CD4-positive, alpha-beta T cell treated with Interleukin-15 for 1 hour (primary cell): Measurements from ENCODE around the gene BANF2.
"Not testable (repeated sequence)": the region's sequence is repeated elsewhere in the genome, so short reads cannot be mapped to it uniquely, and the experiment has no call there.

Experiments used
- DNase-seq: peaks from one replicate; pipeline ENCODE4 v3.0.0-alpha.2; 2020

The BANF2 gene

DNA sequence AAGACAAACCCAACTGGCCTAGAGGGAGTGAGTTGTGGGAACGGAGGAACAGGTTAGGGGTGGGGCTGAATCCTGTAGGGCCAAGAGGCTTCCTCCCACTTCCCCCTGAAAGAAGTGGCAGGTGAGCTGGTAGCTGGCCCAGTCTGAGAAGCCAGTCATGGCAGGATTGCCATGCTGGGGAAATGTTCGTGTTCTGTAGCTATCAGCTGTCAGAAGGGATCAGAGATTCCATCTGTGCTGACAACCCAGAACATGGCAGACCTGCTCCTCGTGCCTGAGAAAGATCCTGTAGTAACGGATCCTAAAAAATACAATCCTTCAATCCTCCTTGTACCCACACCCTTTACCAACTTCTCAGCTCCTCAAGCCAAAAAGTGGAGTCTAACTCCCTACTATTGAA, 43.0 kb downstream of the BANF2 start:
- no peak for DNase-seq

DNA sequence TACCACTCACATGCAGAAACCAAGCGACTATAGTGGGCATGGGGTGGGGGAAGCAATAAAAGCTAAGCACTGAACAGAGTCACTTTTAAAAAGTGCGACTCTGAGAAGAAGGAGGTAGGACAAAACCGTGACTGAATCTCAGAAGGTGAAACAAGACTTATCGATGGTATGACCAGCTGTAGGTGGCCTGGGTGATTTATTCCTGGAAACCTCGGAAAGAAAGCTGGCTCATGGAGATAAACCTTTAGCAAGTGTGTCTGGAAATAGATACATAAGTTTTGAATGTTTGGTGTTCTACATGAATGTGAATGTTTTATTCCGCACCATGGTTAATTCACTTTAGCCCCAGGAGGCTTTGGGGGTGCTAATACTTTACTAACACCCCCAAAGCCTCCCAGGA, 43.9 kb downstream of the BANF2 start:
- DNase-seq, result no peak

DNA sequence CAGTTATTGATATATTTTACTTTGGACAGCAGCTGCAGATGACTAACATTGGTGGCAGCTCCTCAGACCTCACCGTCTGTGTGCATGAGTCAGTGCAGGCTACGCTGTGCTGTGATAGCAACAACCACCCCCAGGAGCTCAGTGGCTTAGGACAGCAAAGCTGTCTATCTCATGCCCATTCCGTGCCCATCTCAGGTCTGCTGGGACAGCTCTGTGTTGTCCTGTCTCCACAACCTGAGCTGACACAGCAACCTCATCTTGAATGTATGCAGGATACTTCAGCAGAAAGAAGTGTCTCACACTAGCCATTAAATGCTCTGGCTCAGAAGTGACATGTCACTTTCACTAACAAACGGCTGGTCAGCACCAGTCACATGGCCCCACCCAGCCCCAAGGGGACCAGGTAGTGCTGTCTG, 47.7 kb downstream of the BANF2 start:
- DNase-seq, result no peak

- no peak for DNase-seq
Observed at GRCh38 chr20:17748279-17748678, 48.5 kb downstream of the BANF2 start.

DNA sequence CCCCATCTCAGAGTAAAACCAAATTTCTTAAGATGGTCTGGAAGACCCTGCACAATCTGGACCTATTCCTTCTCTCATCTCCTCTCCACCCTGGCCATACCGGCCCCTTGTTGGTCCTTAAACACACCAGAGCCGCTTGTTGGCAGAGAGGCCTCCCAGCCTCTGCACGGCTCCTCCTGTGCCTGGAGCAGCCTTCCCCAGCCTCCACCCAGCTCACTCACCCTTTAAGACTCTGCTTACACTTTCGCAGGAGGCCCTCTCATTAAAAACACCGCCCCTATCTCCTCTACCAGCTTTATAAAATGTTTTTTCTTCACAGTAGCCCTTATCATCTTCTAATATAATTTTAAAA, 49.8 kb downstream of the BANF2 start:
- DNase-seq, result no peak

GRCh38 chr20:17749978-17750721, 50.4 kb downstream of the BANF2 start:
- no peak for DNase-seq

- no peak for DNase-seq
Observed at GRCh38 chr20:17750722-17751045, 50.9 kb downstream of the BANF2 start.

GRCh38 chr20:17751640-17752039, 51.9 kb downstream of the BANF2 start:
- no peak for DNase-seq

DNA sequence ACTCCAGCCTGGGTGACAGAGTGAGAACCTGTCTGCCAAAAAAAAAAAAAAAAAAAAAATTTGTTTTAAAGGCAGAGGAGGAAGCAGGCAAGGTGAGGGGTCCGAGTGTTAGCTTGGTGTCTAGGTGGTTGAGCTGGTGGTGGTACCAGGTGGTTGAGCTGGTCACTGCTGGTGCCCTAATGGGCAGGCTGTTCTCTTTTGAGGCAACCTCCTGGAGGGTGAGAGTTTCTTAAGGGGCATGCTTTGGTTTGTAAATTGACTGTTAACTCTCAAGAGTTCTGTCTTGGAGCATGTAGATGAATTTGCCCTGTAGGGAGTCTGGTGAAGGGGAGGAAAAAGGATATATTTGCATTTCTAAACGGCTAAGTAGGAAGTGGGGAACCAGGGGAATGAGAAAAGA, 52.7 kb downstream of the BANF2 start:
- no peak for DNase-seq

- no peak for DNase-seq
Observed at GRCh38 chr20:17753516-17753915, 53.8 kb downstream of the BANF2 start.

DNA sequence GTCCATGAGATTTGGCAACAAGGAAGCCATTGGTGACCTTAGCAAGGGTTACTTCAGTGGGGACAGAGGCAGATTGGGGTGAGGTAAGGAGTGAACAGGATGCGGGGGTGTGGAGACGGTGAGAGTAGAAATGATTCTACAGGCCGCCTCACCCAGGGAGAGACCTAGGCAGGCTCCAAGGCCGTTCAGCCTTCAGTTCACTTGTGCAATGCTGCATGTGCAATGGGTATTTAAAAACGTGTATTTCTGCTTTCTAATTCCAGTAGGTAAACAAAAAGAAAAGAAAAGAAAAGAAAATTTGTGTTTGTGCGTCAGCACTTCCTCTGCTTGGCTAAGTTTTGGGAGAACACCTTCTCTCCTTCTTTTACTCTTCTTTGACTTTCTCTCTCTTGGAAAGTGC, 56.8 kb downstream of the BANF2 start:
- no peak for DNase-seq

DNA sequence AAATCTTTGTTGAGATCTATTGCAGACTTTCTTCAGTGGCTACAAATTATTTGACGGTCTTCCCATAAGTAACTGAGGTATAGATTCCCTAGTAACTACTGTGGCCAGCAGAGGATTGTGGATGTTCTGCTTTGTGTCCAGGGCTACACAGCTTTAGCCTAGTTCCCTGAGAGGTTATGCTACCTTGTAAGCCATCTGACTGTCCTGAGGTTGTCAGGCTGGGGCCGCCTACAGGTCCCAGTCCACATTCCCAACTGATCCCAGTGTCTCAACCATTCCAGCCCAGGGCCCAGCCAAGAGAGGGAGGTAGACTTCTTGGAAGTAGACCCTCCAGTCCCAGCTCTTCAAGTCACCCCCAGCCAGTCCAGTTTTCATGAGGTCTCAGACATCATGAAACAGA, 57.7 kb downstream of the BANF2 start:
- DNase-seq, result no peak

- DNase-seq, result no peak
Observed at GRCh38 chr20:17758010-17758409, 58.2 kb downstream of the BANF2 start.

DNA sequence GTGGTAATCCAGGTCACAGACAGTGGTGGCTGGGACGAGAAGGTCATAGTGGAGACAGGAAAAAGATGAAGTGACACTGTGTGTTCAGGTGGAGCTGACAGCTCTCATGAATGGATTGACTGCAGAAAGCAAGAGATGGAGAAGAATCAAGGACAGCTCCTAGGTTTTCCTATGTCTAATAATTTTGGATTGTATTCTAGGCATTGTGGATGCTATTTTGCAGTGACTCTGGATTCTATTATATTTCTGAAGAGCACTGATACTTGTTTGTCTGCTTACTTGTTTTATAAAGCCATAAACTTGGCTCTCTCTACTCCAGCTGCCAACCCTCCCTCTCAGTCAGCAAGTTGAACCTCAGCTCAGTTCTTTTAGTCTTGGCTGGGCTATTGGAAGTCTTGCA, 58.7 kb downstream of the BANF2 start:
- DNase-seq, result no peak

GRCh38 chr20:17759449-17759848, 59.7 kb downstream of the BANF2 start:
- DNase-seq, result no peak

- no peak for DNase-seq
Observed at GRCh38 chr20:17761604-17762003, 61.8 kb downstream of the BANF2 start.

GRCh38 chr20:17762243-17762872, 62.6 kb downstream of the BANF2 start:
- no peak for DNase-seq

- no peak for DNase-seq
Observed at GRCh38 chr20:17762873-17763557, 63.2 kb downstream of the BANF2 start.

DNA sequence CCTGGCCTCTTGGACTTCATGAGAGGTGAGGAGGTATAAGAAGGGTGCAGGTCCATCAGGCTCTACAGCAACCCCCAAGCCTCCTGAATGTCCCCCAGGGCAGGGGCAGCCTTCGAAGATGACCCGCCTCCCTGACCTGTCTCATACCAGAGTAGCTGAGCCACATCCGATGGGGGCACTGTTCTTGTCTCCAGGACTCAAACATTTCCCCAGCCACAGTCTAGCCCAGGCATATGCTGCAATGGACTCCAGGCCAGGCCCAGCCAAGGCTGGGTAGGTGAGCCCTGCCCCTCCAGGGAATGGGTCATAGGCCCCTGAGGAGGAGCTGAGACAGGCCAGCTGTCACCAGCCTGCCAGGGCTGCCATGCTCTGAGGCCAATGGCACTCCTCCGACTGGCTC, 65.3 kb downstream of the BANF2 start:
- DNase-seq, result no peak

GRCh38 chr20:17765584-17765983, 65.8 kb downstream of the BANF2 start:
- DNase-seq, result no peak

- DNase-seq, result no peak
Observed at GRCh38 chr20:17766226-17766625, 66.5 kb downstream of the BANF2 start.

- DNase-seq, result no peak
Observed at GRCh38 chr20:17767624-17768023, 67.9 kb downstream of the BANF2 start.

DNA sequence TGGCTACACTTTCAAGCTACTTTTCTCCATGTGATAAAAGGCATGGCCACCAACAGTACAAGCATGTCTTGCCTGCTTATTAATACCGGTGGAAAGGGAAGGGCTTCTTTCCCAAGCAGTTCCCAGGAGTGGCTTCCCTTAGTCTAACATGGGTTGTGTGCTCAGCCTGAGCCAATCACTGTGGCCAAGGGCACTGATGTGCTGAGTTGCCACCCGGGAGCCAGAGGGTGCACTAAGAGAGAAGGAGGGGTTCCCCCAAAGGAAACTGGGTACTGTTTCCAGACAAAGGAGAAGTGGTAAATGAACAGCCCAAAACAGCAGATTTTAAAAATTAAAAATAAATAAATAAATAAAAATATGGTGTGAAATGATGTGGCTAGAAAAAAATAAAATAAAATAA, 68.5 kb downstream of the BANF2 start:
- no peak for DNase-seq

DNA sequence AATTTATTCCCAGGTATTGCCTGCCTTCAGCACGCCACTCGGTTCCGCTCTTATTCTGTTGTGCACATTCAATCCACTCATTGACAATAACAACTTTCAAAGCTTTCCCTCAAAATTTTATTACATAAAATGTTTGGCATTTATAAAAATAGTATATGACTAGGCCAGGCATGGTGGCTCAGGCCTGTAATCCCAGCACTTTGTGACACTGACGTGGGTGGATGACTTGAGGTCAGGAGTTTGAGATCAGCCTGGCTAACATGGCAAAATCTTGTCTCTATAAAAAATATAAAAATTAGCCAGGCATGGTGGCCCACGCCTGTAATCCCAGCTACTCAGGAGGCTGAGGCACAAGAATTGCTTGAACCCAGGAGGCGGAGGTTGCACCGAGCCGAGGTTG, 70.0 kb downstream of the BANF2 start:
- DNase-seq, result not testable (repeated sequence)
